Small intestine (tissue), 4 donors: ENCODE results near the gene ADGRG6. TPM values are rescaled to one million over a fixed set of nuclear protein-coding genes. Genes with fewer than 3 reads are reported as not detected.

ENCODE experiments used
- polyA plus RNA-seq, 4 donors: library from polyadenylated mRNA; stranded (reverse) in 3 of 4; unstranded in 1 of 4; fragments of 200-250 nt in 3 of 4; fragments of 120-200 nt in 1 of 4; gene quantifications; one replicate each; pipeline versions ENCODE4 v1.2.1 to v1.2.3, GENCODE V29; 2013
- donor health status: healthy with polysubstance abuse.
- donor health status: Bipolar disorder and iron deficiency.
- donor health status: healthy.

Gene ADGRG6
- polyA plus RNA-seq, 4 donors = 5.4 to 25.8 (median 11.1) TPM

Other genes with a start within 250 kb of the ADGRG6 start
- gene GJE1, start 169.1 kb upstream of the ADGRG6 start, polyA plus RNA-seq = not detected
- gene NMBR, start 154.9 kb upstream of the ADGRG6 start, polyA plus RNA-seq = under 1 TPM in 1 of 4 donors, not detected in 3; 0.04 TPM
- gene VTA1, start 154.7 kb upstream of the ADGRG6 start, polyA plus RNA-seq = 10 to 100 TPM; 42.0 to 73.9 (median 47.1) TPM